Lower leg skin (tissue), 4 donors: ENCODE measurements around the gene KCNG2. TPM values are rescaled to one million over a fixed set of nuclear protein-coding genes. Genes with fewer than 3 reads are reported as not detected.

Experiments
- DNase-seq, 2 donors: peaks; one replicate each; pipeline ENCODE4 v3.0.0-alpha.2; 2019; ENCODE audit warnings: low spot score in 2 of 2
- H3K4me3 ChIP-seq: fragments of 200-600 bp; sonication (generic); 2 replicates; pipeline ENCODE4 v1.5.1; 2017; ENCODE audit warnings: mild to moderate bottlenecking, low read depth; ENCODE audit not compliant: poor library complexity, severe bottlenecking
- CTCF ChIP-seq, 3 donors: fragments of 450-650 bp; IDR thresholded peaks; one replicate each; pipeline ENCODE4 v1.5.1; 2016; ENCODE audit warnings: antibody characterized with exemption in 3 of 3, mild to moderate bottlenecking in 3 of 3, moderate library complexity in 2 of 3
- POLR2A ChIP-seq, 2 donors: fragments of 450-650 bp; IDR thresholded peaks; one replicate each; pipeline ENCODE4 v1.6.1; 2016 to 2017; ENCODE audit warnings: antibody characterized with exemption in 2 of 2, mild to moderate bottlenecking in 1 of 2, moderate library complexity in 1 of 2
- WGBS, 2 donors: methylation state at CpG; one replicate each; pipeline ENCODE4 v1.1.5; 2018; 5-methylcytosine and 5-hydroxymethylcytosine counted together
- intact Hi-C: fragments of 100-400 bp; cut with DNase I; formaldehyde crosslinking; loops from one replicate; pipeline ENCODE4 v1.15.0; 2023; ENCODE audit warnings: low total_unique reads
- total RNA-seq, 4 donors: library from RNA; depleted of rRNA; stranded (reverse); fragments of >200 nt; gene quantifications; one replicate each; pipeline ENCODE4 v1.1.0, GENCODE V29; 2016

KCNG2 gene
- total RNA-seq, 4 donors from 2014 or later: 0.84 TPM; not detected in 3

GRCh38 chr18:79940814-79941472 is 143.2 kb downstream of the KCNG2 start:
- TF ChIP-seq POLR2A (IDR thresholded peaks at IDR 0.05) (no peak), CTCF (IDR thresholded peaks at IDR 0.05) (no peak)
- H3K4me3 ChIP-seq: no peak overlapping the region
- DNase-seq: peak in 1 of 2 donors; percentile 79
- WGBS, 2 donors: 80 to 87% methylated on average over 15 to 17 of the region's 17 CpGs
- intact Hi-C loops: no loop called here

- intact Hi-C loops: no loop called here
- DNase-seq: peak in 1 of 2 donors; percentile 78
- 77 to 82% methylated on average over 16 of the region's 16 CpGs for WGBS, 2 donors
- TF ChIP-seq POLR2A (IDR thresholded peaks at IDR 0.05) (no peak), CTCF (IDR thresholded peaks at IDR 0.05) (no peak)
- no peak overlapping the region for H3K4me3 ChIP-seq
Measured at GRCh38 chr18:79941473-79942119, 143.9 kb downstream of the KCNG2 start.

- no peak for TF ChIP-seq POLR2A (IDR thresholded peaks at IDR 0.05)
- TF ChIP-seq CTCF (IDR thresholded peaks at IDR 0.05): no peak
- no peak overlapping the region for H3K4me3 ChIP-seq
- peak in 1 of 2 donors; percentile 54 for DNase-seq
- intact Hi-C loops: no loop called here
- 83 to 85% methylated on average over 7 of the region's 7 CpGs for WGBS, 2 donors
Measured at GRCh38 chr18:79942211-79942610, 144.5 kb downstream of the KCNG2 start.

GRCh38 chr18:79942786-79943607 is 145.3 kb downstream of the KCNG2 start:
- H3K4me3 ChIP-seq: no peak overlapping the region
- TF ChIP-seq POLR2A (IDR thresholded peaks at IDR 0.05) (no peak), CTCF (IDR thresholded peaks at IDR 0.05) (no peak)
- intact Hi-C loops: no loop called here
- peak in 1 of 2 donors; percentile 74 for DNase-seq
- WGBS, 2 donors: 80 to 84% methylated on average over 31 of the region's 31 CpGs

- intact Hi-C loops: no loop called here
- TF ChIP-seq CTCF (IDR thresholded peaks at IDR 0.05) (no peak), POLR2A (IDR thresholded peaks at IDR 0.05) (no peak)
- WGBS, 2 donors: 90 to 94% methylated on average over 20 of the region's 20 CpGs
- no peak overlapping the region for H3K4me3 ChIP-seq
- DNase-seq: peak in 1 of 2 donors; percentile 81
Measured at GRCh38 chr18:79943608-79944125, 145.9 kb downstream of the KCNG2 start.
